Esophagus muscularis mucosa (tissue), 4 donors: Measurements from ENCODE around the gene PRKAR1B. TPM values are rescaled to one million over a fixed set of nuclear protein-coding genes. Genes with fewer than 3 reads are reported as not detected.

Experiments used
- DNase-seq: peaks from one replicate; pipeline ENCODE4 v3.0.0-alpha.2; 2017; ENCODE audit errors: extremely low spot score
- H3K27ac ChIP-seq, 4 donors: fragments of 200-600 bp; sonication (generic); replicated peaks in 1 of 4; 1 replicate in 3 of 4; 2 replicates in 1 of 4; pipeline ENCODE4 v1.5.1; 2016 to 2019; ENCODE audit warnings: mild to moderate bottlenecking in 1 of 4
- H3K27me3 ChIP-seq, 4 donors: fragments of 200-600 bp; sonication (generic); one replicate each; pipeline versions ENCODE4 v1.5.1 to v1.6.0; 2016 to 2019
- H3K36me3 ChIP-seq, 4 donors: fragments of 200-600 bp; sonication (generic); one replicate each; pipeline ENCODE4 v1.5.1; 2016 to 2019
- H3K4me1 ChIP-seq, 4 donors: fragments of 200-600 bp; sonication (generic); one replicate each; pipeline ENCODE4 v1.5.1; 2016 to 2019
- H3K4me3 ChIP-seq, 4 donors: fragments of 200-600 bp; sonication (generic); 1 replicate in 2 of 4; 2 replicates in 2 of 4; pipeline ENCODE4 v1.5.1; 2016 to 2019; ENCODE audit warnings: mild to moderate bottlenecking in 4 of 4, moderate library complexity in 1 of 4
- H3K9me3 ChIP-seq, 4 donors: fragments of 200-600 bp; sonication (generic); 1 replicate in 3 of 4; 2 replicates in 1 of 4; pipeline ENCODE4 v1.5.1; 2016 to 2019
- CTCF ChIP-seq, 3 experiments: fragments of 200-600 bp in 2 of 3; fragments of 450-650 bp in 1 of 3; sonication (generic) in 2 of 3; IDR thresholded peaks; one replicate each; pipeline ENCODE4 v1.5.1; 2017 to 2019; ENCODE audit warnings: antibody characterized with exemption in 3 of 3, mild to moderate bottlenecking in 2 of 3, moderate library complexity in 1 of 3
- EP300 ChIP-seq: sonication (generic); formaldehyde crosslinking; IDR thresholded peaks from one replicate; pipeline ENCODE4 v1.6.1; 2017; ENCODE audit warnings: antibody characterized with exemption
- POLR2A ChIP-seq: fragments of 450-650 bp; IDR thresholded peaks from one replicate; pipeline ENCODE4 v1.6.1; 2017; ENCODE audit warnings: antibody characterized with exemption, moderate library complexity, mild to moderate bottlenecking, low read depth
- POLR2AphosphoS5 ChIP-seq, 2 donors: sonication (generic); formaldehyde crosslinking; IDR thresholded peaks; one replicate each; pipeline ENCODE4 v1.6.1; 2017; ENCODE audit warnings: antibody characterized with exemption in 2 of 2
- WGBS: methylation state at CpG from one replicate; pipeline ENCODE4 v1.1.5; 2018; 5-methylcytosine and 5-hydroxymethylcytosine counted together
- intact Hi-C: fragments of 100-400 bp; cut with DNase I; formaldehyde crosslinking; loops from one replicate; pipeline ENCODE4 v1.15.1; 2023
- total RNA-seq, 4 donors: library from RNA; depleted of rRNA; stranded (reverse); fragments of >200 nt; gene quantifications; one replicate each; pipeline versions ENCODE4 v1.1.0 to v1.2.1, GENCODE V29; 2016

PRKAR1B gene
- total RNA-seq, 4 donors from 2014 or later, result 15.4 to 46.9 (median 31.4) TPM

- Histone ChIP-seq H3K27ac (no peak overlapping the region), H3K9me3 (no peaks in the 10 kb centered on the region), H3K4me3 (no peak overlapping the region), H3K36me3 (no peaks in the 10 kb centered on the region), H3K27me3 (no peaks in the 10 kb centered on the region), H3K4me1 (peaks cover 15 to 19% (median 17%) of the 10 kb centered on the region in 4 donors)
- TF ChIP-seq POLR2AphosphoS5 (IDR thresholded peaks at IDR 0.05) (no peak), EP300 (no peak), CTCF (IDR thresholded peaks at IDR 0.05) (no peak), POLR2A (no peak)
- 55% methylated on average over 18 of the region's 21 CpGs for WGBS
- intact Hi-C loops, result no loop called here
- DNase-seq, result no peak
These were observed 189.0 kb downstream of the PRKAR1B start for GRCh38 chr7:537911-538634.

GRCh38 chr7:536231-536630 lies 190.8 kb downstream of the PRKAR1B start:
- TF ChIP-seq POLR2AphosphoS5 (IDR thresholded peaks at IDR 0.05) (no peak), POLR2A (no peak), CTCF (IDR thresholded peaks at IDR 0.05) (no peak), EP300 (no peak)
- intact Hi-C loops, result no loop called here
- H3K4me1 ChIP-seq, result peaks cover 9 to 13% (median 10%) of the 10 kb centered on the region in 4 donors

GRCh38 chr7:534959-535358 lies 192.1 kb downstream of the PRKAR1B start:
- Histone ChIP-seq H3K4me1 (peaks cover 9 to 13% (median 10%) of the 10 kb centered on the region in 4 donors), H3K27me3 (peaks cover 0 to 13% (median 0%) of the 10 kb centered on the region in 4 donors), H3K36me3 (no peaks in the 10 kb centered on the region), H3K9me3 (no peaks in the 10 kb centered on the region), H3K4me3 (no peak overlapping the region), H3K27ac (no peak overlapping the region)
- intact Hi-C loops, result no loop called here
- DNase-seq, result no peak
- TF ChIP-seq CTCF (IDR thresholded peaks at IDR 0.05), result no peak
- TF ChIP-seq POLR2A, result no peak
- TF ChIP-seq EP300, result no peak
- TF ChIP-seq POLR2AphosphoS5 (IDR thresholded peaks at IDR 0.05), result no peak
- 94% methylated on average over 10 of the region's 10 CpGs for WGBS

More at GRCh38 chr7:536231-536630, 190.8 kb downstream of the PRKAR1B start:
- Histone ChIP-seq H3K4me3 (no peak overlapping the region), H3K27ac (no peak overlapping the region), H3K27me3 (peaks cover 0 to under 1% (median 0%) of the 10 kb centered on the region in 4 donors), H3K36me3 (no peaks in the 10 kb centered on the region), H3K9me3 (no peaks in the 10 kb centered on the region)
- no peak for DNase-seq
- WGBS, result 94% methylated on average over 12 of the region's 12 CpGs

- Histone ChIP-seq H3K4me3 (no peak overlapping the region), H3K9me3 (no peaks in the 10 kb centered on the region), H3K36me3 (no peaks in the 10 kb centered on the region), H3K27me3 (peaks cover 0 to 17% (median 0%) of the 10 kb centered on the region in 4 donors), H3K27ac (no peak overlapping the region), H3K4me1 (peaks cover 9 to 13% (median 10%) of the 10 kb centered on the region in 4 donors)
- intact Hi-C loops, result no loop called here
- no peak for DNase-seq
- WGBS, result 93% methylated on average over 8 of the region's 8 CpGs
- TF ChIP-seq EP300 (no peak), POLR2A (no peak), POLR2AphosphoS5 (IDR thresholded peaks at IDR 0.05) (no peak), CTCF (IDR thresholded peaks at IDR 0.05) (no peak)
These were observed 193.0 kb downstream of the PRKAR1B start for GRCh38 chr7:534075-534474.
